ENCODE data around the gene GAS2L1. TPM values are rescaled to one million over a fixed set of nuclear protein-coding genes. Genes with fewer than 3 reads are reported as not detected.

The GAS2L1 gene
- polyA plus RNA-seq, 1 donor (not counting 4 experiments of a cell fraction or from before 2014, with no cell fraction given): 11.3 TPM

DNA sequence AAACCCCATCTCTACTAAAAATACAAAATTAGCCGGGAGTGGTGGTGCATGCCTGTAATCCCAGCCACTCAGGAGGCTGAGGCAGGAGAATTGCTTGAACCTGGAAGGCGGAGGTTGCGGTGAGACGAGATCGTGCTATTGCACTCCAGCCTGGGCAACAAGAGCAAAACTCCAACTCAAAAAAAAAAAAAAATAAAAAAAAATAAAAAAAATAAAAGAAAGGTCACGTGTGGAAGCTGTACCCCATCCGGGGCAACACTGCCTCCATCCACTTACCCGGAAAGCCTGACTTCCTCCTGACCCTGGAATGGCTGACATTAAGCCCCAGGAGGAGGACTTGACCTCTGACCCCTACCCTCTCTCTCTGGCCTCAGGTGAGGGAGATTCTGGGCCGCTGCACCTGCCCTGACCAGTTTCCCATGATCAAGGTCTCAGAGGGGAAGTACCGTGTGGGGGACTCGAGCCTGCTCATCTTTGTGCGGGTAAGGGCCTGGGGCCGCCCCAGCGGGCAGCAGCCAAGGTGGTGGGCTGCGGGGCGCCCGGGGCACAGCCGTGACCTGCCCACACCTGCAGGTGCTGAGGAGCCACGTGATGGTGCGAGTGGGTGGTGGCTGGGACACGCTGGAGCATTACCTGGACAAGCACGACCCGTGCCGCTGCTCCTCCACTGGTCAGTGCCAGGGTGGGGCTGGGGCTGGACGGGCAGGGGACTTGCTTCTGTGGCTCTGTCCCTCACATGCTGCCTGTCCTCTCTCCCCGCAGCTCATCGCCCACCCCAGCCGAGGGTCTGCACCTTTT, 3.8 kb downstream of the GAS2L1 start:
- Histone ChIP-seq H3K36me3 (ENCODE audit: control insufficient read depth in 2 of 2, extremely low read depth in 1 of 2, insufficient read depth in 2 of 2, low read length in 2 of 2) (peaks cover 5 to 20% of the 10 kb centered on the region in 2 experiments), H3K79me2 (ENCODE audit: control insufficient read depth, insufficient read depth, low read length) (peaks cover 24% of the 10 kb centered on the region), H3K9me3 (ENCODE audit: control insufficient read depth, low read depth, low read length) (no peaks in the 10 kb centered on the region), H3K27ac (ENCODE audit: control insufficient read depth, insufficient read depth, low read length) (peak overlapping the region; percentile 76), H3K9me1 (ENCODE audit: control insufficient read depth, extremely low read depth, insufficient read depth, low read length) (no peaks in the 10 kb centered on the region), H4K20me1 (ENCODE audit: control insufficient read depth, extremely low read depth, insufficient read depth, low read length) (peaks cover 7% of the 10 kb centered on the region), H3K4me3 (ENCODE audit: control insufficient read depth in 2 of 3, extremely low read depth in 1 of 3, insufficient read depth in 2 of 3, low read depth in 1 of 3, low read length in 3 of 3) (no peak overlapping the region), H3K4me2 (ENCODE audit: control insufficient read depth, extremely low read depth, insufficient read depth, low read depth, low read length) (peak overlapping the region; percentile 54), H3K4me1 (ENCODE audit: control insufficient read depth, extremely low read depth, insufficient read depth, low read length) (peaks cover 50% of the 10 kb centered on the region), H3K27me3 (ENCODE audit: control insufficient read depth, extremely low read depth, insufficient read depth, low read length) (peaks cover 23% of the 10 kb centered on the region), H2AFZ (ENCODE audit: control insufficient read depth, low read length) (no peak overlapping the region), H3K9ac (ENCODE audit: control insufficient read depth, extremely low read depth, insufficient read depth, low read length) (peak overlapping the region; percentile 62)
- TF ChIP-seq, protein P1, sequence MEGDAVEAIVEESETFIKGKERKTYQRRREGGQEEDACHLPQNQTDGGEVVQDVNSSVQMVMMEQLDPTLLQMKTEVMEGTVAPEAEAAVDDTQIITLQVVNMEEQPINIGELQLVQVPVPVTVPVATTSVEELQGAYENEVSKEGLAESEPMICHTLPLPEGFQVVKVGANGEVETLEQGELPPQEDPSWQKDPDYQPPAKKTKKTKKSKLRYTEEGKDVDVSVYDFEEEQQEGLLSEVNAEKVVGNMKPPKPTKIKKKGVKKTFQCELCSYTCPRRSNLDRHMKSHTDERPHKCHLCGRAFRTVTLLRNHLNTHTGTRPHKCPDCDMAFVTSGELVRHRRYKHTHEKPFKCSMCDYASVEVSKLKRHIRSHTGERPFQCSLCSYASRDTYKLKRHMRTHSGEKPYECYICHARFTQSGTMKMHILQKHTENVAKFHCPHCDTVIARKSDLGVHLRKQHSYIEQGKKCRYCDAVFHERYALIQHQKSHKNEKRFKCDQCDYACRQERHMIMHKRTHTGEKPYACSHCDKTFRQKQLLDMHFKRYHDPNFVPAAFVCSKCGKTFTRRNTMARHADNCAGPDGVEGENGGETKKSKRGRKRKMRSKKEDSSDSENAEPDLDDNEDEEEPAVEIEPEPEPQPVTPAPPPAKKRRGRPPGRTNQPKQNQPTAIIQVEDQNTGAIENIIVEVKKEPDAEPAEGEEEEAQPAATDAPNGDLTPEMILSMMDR (optimal IDR thresholded peaks at IDR 0.05 in 1 of 3, IDR thresholded peaks at IDR 0.05 in 1 of 3, conservative IDR thresholded peaks at IDR 0.05 in 1 of 3; ENCODE audit: extremely low read depth in 1 of 3, insufficient read depth in 2 of 3, low read length in 3 of 3): no peak
- no peak for TF ChIP-seq EZH2 (IDR thresholded peaks at IDR 0.05; ENCODE audit: low read length)
- DNase-seq (ENCODE audit: low read depth, low spot score): no peak
- FAIRE-seq: no peak
- dilution Hi-C loops (cut with MboI; ENCODE audit: extremely low pct_ligation_motif_present, low sequenced_read_pairs): no loop called here

DNA sequence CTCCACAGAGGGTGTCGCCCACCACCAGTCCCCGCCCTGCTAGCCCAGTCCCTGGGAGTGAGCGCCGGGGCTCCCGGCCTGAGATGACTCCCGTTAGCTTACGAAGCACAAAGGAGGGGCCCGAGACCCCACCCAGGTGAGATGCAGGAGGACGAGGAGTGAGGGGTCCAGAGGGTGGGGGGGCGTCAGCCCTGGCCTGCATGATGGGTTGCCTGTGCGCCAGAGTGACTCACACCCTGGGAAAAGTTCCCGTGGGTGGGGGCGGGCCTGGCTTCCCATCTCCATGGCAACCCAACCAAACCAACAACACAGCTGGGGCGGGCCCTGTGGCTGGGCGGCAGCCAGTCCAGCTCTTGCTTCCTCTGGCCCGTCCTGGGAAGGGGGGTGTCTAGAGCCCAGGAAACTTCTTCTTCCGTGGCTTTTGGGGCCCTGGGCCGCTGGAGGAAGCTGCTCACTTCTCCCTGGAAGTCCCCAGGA, 4.5 kb downstream of the GAS2L1 start:
- no peaks in the 10 kb centered on the region for H3K9me3 ChIP-seq (ENCODE audit: control insufficient read depth, low read depth, low read length)
- peaks cover 49% of the 10 kb centered on the region for H3K4me1 ChIP-seq (ENCODE audit: control insufficient read depth, extremely low read depth, insufficient read depth, low read length)
- DNase-seq (ENCODE audit: low read depth, low spot score) (peak; percentile 69), FAIRE-seq (peak; percentile 59)
- H3K9ac ChIP-seq (ENCODE audit: control insufficient read depth, extremely low read depth, insufficient read depth, low read length): peak overlapping the region; percentile 62
- H3K9me1 ChIP-seq (ENCODE audit: control insufficient read depth, extremely low read depth, insufficient read depth, low read length): no peaks in the 10 kb centered on the region
- H3K27me3 ChIP-seq (ENCODE audit: control insufficient read depth, extremely low read depth, insufficient read depth, low read length): peaks cover 28% of the 10 kb centered on the region
- no peak overlapping the region for H2AFZ ChIP-seq (ENCODE audit: control insufficient read depth, low read length)
- no peak overlapping the region for H3K4me3 ChIP-seq (ENCODE audit: control insufficient read depth in 2 of 3, extremely low read depth in 1 of 3, insufficient read depth in 2 of 3, low read depth in 1 of 3, low read length in 3 of 3)
- peaks cover 24% of the 10 kb centered on the region for H3K79me2 ChIP-seq (ENCODE audit: control insufficient read depth, insufficient read depth, low read length)
- H3K27ac ChIP-seq (ENCODE audit: control insufficient read depth, insufficient read depth, low read length): peak overlapping the region; percentile 76
- H4K20me1 ChIP-seq (ENCODE audit: control insufficient read depth, extremely low read depth, insufficient read depth, low read length): peaks cover 7% of the 10 kb centered on the region
- dilution Hi-C loops (cut with MboI; ENCODE audit: extremely low pct_ligation_motif_present, low sequenced_read_pairs): no loop called here
- H3K4me2 ChIP-seq (ENCODE audit: control insufficient read depth, extremely low read depth, insufficient read depth, low read depth, low read length): peak overlapping the region; percentile 54
- peaks cover 5 to 20% of the 10 kb centered on the region in 2 experiments for H3K36me3 ChIP-seq (ENCODE audit: control insufficient read depth in 2 of 2, extremely low read depth in 1 of 2, insufficient read depth in 2 of 2, low read length in 2 of 2)
- TF ChIP-seq, protein P1 (optimal IDR thresholded peaks at IDR 0.05 in 1 of 3, IDR thresholded peaks at IDR 0.05 in 1 of 3, conservative IDR thresholded peaks at IDR 0.05 in 1 of 3; ENCODE audit: extremely low read depth in 1 of 3, insufficient read depth in 2 of 3, low read length in 3 of 3): no peak
- TF ChIP-seq EZH2 (IDR thresholded peaks at IDR 0.05; ENCODE audit: low read length): no peak
